Fibroblast of skin of abdomen (primary cell): ENCODE measurements around the gene MYZAP.

Experiments
- DNase-seq: peaks from one replicate; pipeline ENCODE4 v3.0.0-alpha.2; 2013

The MYZAP gene

DNA sequence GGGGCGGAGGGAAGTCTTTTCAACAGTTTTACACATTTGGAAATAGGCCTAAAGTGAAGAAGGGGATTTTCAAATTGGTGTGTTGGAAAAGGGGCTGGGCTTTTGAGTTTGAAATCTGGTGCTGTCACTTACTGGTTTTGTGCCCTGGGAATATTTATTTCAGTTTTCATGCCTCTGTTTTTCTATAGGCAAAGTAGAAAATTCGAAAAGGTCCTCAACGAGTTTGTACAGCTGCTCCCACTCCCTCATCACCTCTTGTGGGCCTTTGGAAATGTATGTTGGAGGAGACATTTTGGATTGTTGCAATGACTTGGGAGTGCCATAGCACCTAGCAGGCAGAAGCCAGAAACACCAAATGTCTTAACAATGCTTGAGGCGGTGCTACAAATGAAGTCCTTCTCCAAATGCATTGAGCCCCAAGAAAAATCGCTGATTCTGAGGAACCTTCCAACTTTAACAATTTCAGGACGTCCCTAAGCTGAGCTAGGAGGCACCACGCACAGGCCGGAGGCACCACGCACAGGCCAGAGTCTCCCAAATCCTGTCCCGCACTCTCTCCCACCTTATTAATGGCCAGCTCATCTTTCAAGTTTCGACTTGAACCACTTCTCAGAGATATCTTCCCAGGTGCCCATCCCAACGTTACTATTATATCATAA, 114.2 kb downstream of the MYZAP start:
- no peak for DNase-seq

DNA sequence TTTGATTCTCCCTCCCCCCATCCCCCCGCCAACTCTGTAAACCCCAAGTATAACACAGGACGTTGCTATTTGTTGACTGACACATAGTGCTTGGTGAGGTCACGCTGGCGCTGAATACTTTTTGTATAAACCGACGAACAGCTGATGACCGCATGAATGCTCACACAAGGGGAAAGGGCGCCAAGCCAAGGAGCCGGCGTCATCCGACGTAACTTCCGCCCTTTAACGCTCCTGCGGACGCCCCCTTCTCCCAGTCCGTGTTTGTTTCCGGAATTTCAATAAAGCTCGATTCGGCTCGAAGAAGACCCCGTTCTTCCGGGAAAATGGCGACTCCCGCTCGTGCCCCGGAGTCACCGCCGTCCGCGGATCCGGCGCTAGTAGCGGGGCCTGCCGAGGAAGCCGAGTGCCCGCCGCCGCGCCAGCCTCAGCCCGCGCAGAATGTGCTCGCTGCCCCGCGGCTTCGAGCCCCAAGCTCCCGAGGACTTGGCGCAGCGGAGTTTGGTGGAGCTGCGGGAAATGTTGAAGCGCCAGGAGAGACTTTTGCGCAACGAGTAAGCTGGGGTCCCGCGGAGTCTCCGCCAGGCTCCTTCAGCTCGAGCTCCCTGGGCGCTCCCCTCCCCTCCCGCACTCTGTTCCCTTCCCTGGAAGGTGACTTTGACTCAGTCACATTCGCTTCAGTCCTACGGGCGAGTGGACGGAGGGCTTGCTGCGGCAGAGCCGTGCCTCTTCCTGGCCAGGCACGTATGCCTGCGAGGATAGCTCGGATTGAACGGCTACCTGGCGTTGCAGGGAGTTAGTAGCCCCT, 114.9 kb downstream of the MYZAP start, which contains the start of gene POLR2M:
Gene POLR2M, plus strand, starts transcription at position 310 of the 805 bp plus-strand sequence. Its CDS starts 129 bp downstream, at position 439.
- peak; percentile 99 for DNase-seq

DNA sequence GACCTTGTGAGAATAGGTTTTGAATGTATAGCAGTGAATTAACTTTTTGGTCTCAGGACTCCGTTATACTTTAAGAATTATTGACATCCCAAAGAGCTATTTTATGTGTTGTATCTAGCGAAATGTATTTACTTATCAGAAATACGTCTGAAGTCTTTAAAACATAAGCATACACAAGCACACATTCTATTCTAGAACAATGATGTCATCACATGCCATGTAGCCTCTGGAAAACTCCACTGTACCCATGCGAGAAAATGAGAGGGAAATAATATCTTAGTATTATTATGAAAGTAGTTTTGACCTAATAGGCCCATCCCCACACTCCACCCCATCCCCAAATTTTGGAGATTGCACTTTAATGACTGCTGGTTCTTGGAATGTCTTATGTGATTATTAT, 116.3 kb downstream of the MYZAP start:
- DNase-seq: no peak

DNA sequence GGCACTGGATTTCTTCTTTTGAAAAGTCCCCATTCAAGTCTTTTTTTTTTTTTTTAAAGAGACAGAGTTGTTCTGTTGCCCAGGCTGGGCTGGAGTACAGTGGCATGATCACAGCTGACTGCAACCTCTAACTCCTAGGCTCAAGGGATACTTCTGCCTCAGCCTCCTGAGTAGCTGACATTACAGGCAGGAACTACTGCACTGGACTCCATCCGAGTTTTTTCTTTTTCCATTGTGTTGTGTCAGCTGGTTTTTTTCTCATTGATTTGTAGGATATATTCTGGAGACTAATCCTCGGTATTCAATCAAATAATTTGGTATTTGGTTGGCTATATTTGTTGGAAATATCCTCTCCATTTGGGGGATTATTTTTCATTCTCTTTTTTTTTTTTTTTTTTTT, 126.6 kb downstream of the MYZAP start:
- no peak for DNase-seq

DNA sequence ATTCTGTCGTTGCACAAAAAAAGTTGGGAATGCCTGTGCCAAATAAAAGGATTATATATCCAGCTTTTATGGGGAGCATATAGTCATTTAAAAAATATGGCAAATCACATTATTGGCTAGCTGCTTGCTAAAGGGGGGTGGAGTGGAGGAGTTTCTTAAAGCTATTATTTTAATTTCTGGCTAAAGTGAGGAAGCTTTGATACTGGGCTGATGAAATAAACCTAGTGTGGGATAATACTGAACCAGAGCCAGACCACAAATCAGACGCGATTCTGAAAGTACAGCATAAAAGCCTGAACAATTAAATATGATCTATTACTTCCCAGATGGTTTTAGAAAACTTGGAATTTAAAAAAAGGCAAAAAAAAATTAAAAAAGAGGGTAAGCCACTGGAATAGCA, 129.2 kb downstream of the MYZAP start:
- DNase-seq: peak; percentile 81

DNA sequence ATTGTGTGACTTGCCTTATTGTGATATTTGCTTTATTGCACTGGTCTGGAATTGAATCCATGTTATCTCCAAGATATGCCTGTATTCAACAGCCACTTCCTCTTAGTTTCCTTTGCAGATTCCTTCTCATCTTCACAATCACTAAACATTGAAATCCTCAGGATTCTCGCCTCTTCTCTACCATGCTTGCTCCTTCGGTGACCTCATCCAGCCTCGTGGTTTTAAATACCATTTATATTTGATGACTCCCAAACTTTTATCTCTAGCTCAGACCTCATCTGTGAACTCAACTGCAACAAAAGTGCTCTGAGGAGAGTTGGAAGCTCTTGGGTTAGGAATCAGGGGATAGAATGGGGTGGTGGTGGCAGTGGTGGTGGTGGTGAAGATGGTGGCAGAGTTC, 134.7 kb downstream of the MYZAP start:
- DNase-seq: peak; percentile 38

DNA sequence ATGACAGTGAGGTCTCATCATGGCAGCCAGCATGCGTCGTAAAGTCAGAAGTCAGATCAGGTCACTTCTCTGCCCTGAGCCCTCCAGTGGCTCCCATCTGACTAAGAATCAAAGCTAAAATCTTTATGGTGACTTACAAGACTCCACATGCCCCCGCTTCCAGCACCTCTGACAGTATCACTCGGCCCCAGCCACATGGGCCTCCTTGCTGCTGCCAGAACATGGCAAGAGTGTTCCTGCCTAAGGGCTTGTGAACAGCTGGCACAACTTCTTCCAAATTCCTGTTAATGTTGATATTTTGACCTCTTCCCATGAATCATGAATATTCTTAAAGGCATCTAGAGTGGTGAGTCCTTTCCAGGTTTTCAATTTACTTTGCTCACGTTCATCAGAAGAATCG, 135.3 kb downstream of the MYZAP start:
- no peak for DNase-seq

DNA sequence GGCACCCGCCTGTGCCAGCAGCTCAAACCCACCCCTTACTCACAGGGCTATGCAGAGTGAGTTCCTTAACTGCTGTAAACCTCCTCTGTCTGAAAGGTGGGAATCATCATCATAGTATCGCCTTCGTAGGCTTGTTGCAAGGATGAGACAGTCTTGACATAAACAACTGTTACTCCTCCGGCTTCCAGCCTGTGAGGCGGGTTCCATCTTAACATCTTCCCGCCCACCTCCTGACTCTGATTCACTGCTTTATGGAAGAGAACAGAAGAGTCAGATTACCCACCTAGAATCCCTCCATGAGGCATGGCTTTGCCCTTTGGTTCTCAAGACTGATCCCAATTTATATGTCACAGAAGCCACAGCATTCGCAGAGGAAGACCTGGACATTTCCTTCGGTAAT, 136.7 kb downstream of the MYZAP start:
- no peak for DNase-seq

DNA sequence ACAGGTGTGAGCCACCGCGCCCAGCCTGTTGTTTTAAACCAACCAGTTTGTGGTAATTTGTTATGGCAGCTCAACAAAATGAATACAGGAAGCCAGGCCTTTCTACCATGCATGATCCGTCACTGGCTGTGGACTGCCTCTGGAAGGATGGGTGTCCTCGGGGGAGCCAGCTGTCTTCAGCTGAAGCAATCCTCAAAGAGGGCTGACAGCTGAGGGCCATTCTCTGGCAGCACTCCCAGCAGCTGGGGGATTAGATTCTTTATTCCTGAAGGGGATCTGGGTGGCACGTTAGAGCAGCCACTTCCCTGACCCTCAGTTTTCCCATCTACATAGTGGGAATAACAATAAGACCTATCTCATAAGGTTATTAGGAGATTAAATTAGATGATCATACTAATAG, 139.2 kb downstream of the MYZAP start:
- no peak for DNase-seq

DNA sequence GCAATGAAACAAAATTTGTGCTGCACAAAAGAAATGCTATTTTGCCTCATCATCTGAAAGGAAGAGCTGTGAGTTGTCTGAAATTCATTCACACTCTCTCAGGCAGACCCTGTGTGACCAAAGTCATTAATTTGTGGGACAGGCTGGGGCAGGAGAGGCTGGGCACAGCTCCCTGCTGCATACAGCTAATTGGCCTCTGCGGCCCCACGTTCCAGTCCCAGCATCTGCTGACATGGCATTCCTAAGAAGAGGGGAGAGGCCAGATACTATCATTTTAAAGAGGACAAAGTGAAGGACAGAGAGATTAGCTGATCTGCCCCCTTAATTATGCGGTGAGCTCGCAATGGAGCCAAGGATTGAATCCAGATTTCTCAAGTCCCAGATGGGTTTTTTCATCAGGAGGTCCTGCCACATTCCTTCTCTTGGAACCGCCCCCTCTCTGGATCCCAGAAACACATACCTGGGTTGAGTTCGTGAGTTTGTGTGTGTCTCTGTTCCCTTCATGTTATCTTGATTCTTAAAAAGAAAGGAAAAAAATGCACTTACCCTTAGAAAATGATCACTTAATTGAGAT, 139.9 kb downstream of the MYZAP start:
- DNase-seq: no peak

DNA sequence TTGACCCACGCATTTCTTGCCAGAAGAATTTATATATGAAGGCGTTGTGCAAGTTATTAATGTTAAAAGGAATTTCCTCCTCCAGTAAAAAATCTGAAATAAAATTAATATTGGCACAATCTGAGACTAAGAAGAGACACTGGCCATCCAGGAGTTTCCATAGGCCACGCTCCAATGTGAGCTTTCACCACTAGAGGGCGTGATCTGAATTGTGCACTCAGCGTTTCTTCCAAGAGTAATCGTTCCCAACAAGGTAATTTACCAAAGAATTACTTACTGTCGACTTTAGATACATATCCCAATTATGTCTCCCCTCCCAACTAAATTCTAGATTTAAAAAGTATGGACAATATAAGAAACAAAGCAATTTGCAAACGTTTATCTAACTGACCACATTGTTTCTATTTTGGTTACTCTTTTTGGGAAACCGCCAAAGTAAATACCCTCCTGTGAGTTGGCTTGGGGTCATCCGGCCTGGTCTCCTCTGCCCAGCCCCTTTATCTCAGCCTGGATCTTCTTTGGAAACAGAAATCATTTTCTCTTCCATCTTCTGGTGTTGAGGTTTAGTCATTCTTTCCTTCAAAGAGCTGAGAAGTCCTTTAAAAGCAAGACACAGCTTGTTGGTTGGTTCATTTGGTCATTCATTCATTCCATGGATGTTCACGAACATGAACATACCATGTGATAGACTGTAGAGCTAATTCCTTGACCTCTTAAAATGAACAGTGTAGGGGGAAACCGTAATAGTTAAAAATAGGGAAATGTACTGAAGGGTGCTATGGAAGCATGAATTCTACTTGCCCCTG, 141.0 kb downstream of the MYZAP start:
- peak; percentile 39 for DNase-seq

DNA sequence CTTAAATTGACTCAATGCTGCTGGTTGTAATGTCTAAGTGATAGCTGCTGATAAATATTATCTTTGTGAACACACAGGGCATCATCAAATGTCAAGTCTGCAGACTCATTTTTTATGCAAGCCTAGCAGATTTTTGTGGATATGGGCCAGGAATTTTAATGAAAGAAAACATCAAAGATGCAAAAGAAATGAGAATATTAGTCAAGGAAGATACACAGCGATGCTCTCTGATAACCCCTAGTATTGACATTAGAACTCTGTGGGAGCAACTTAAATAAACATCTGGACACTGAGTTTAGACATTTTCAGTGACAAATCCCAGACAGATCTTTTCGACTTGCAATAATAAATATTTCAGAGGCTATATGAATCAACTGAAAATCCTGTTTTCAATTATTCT, 143.2 kb downstream of the MYZAP start:
- DNase-seq: no peak
